ENCODE data around the gene EGFLAM. TPM values are rescaled to one million over a fixed set of nuclear protein-coding genes. Genes with fewer than 3 reads are reported as not detected.
"Not testable (repeated sequence)": the region's sequence is repeated elsewhere in the genome, so short reads cannot be mapped to it uniquely, and the experiment has no call there.

EGFLAM gene
- total and polyA plus RNA-seq, 2 donors (not counting 1 experiment from before 2014, with no cell fraction given): 0.33 to 20.0 TPM

- no peaks in the 10 kb centered on the region for H4K20me1 ChIP-seq (ENCODE audit: control insufficient read depth, extremely low read depth, insufficient read depth, low read length)
- H3K9ac ChIP-seq (ENCODE audit: insufficient read depth, low read length): no peak overlapping the region
These were observed 73.5 kb downstream of the EGFLAM start for GRCh38 chr5:38331831-38332230.

GRCh38 chr5:38333181-38333580 lies 74.8 kb downstream of the EGFLAM start:
- not testable (repeated sequence) for H4K20me1 ChIP-seq (ENCODE audit: control insufficient read depth, extremely low read depth, insufficient read depth, low read length); H3K79me2 ChIP-seq (ENCODE audit: control insufficient read depth, insufficient read depth, low read length)

More at GRCh38 chr5:38331831-38332230, 73.5 kb downstream of the EGFLAM start:
- Histone ChIP-seq H3K4me3 (replicated peaks in 1 of 4; ENCODE audit: control extremely low read depth in 1 of 4, insufficient read depth in 1 of 4, low read depth in 3 of 4, low read length in 4 of 4) (no peak overlapping the region), H3K4me1 (ENCODE audit: control insufficient read depth, extremely low read depth, insufficient read depth, low read length) (no peaks in the 10 kb centered on the region), H3K36me3 (ENCODE audit: control insufficient read depth, insufficient read depth, low read length) (no peaks in the 10 kb centered on the region), H3K4me2 (ENCODE audit: extremely low read depth, insufficient read depth, low read length) (no peak overlapping the region), H3K27ac (ENCODE audit: insufficient read depth, low read length) (no peak overlapping the region), H3K9me3 (ENCODE audit: control insufficient read depth, insufficient read depth, low read depth, low read length) (no peaks in the 10 kb centered on the region), H3K79me2 (ENCODE audit: control insufficient read depth, insufficient read depth, low read length) (no peaks in the 10 kb centered on the region), H3K27me3 (ENCODE audit: control insufficient read depth, insufficient read depth, low read length) (no peaks in the 10 kb centered on the region), H2AFZ (ENCODE audit: low read length) (no peak overlapping the region)
- no peak for DNase-seq (ENCODE audit: low read depth in 2 of 2)
- no peak for TF ChIP-seq EZH2 (IDR thresholded peaks at IDR 0.05; ENCODE audit: low read length, missing control alignments)
- no peak for TF ChIP-seq CTCF (conservative IDR thresholded peaks at IDR 0.05 in 1 of 2, IDR thresholded peaks at IDR 0.05 in 1 of 2; ENCODE audit: low read depth in 1 of 2, low read length in 2 of 2)

GRCh38 chr5:38338455-38338854 lies 80.1 kb downstream of the EGFLAM start:
- H3K27me3 ChIP-seq (ENCODE audit: control insufficient read depth, insufficient read depth, low read length): no peaks in the 10 kb centered on the region
- H3K4me3 ChIP-seq (replicated peaks in 1 of 4; ENCODE audit: control extremely low read depth in 1 of 4, insufficient read depth in 1 of 4, low read depth in 3 of 4, low read length in 4 of 4): no peak overlapping the region
- H3K36me3 ChIP-seq (ENCODE audit: control insufficient read depth, insufficient read depth, low read length): no peaks in the 10 kb centered on the region
- no peak overlapping the region for H3K9ac ChIP-seq (ENCODE audit: insufficient read depth, low read length)
- H3K27ac ChIP-seq (ENCODE audit: insufficient read depth, low read length): no peak overlapping the region
- no peak for DNase-seq (ENCODE audit: low read depth in 2 of 2)
- no peaks in the 10 kb centered on the region for H3K4me1 ChIP-seq (ENCODE audit: control insufficient read depth, extremely low read depth, insufficient read depth, low read length)
- TF ChIP-seq CTCF (conservative IDR thresholded peaks at IDR 0.05 in 1 of 2, IDR thresholded peaks at IDR 0.05 in 1 of 2; ENCODE audit: low read depth in 1 of 2, low read length in 2 of 2) (no peak), EZH2 (IDR thresholded peaks at IDR 0.05; ENCODE audit: low read length, missing control alignments) (no peak)
- H3K79me2 ChIP-seq (ENCODE audit: control insufficient read depth, insufficient read depth, low read length): no peaks in the 10 kb centered on the region
- no peak overlapping the region for H3K4me2 ChIP-seq (ENCODE audit: extremely low read depth, insufficient read depth, low read length)
- no peak overlapping the region for H2AFZ ChIP-seq (ENCODE audit: low read length)
- no peaks in the 10 kb centered on the region for H3K9me3 ChIP-seq (ENCODE audit: control insufficient read depth, insufficient read depth, low read depth, low read length)
- no peaks in the 10 kb centered on the region for H4K20me1 ChIP-seq (ENCODE audit: control insufficient read depth, extremely low read depth, insufficient read depth, low read length)

More at GRCh38 chr5:38333181-38333580, 74.8 kb downstream of the EGFLAM start:
- H3K4me3 ChIP-seq (replicated peaks in 1 of 4; ENCODE audit: control extremely low read depth in 1 of 4, insufficient read depth in 1 of 4, low read depth in 3 of 4, low read length in 4 of 4); H2AFZ ChIP-seq (ENCODE audit: low read length); H3K4me1 ChIP-seq (ENCODE audit: control insufficient read depth, extremely low read depth, insufficient read depth, low read length); H3K9me3 ChIP-seq (ENCODE audit: control insufficient read depth, insufficient read depth, low read depth, low read length); H3K27ac ChIP-seq (ENCODE audit: insufficient read depth, low read length); DNase-seq (ENCODE audit: low read depth in 2 of 2); H3K4me2 ChIP-seq (ENCODE audit: extremely low read depth, insufficient read depth, low read length); H3K27me3 ChIP-seq (ENCODE audit: control insufficient read depth, insufficient read depth, low read length); H3K9ac ChIP-seq (ENCODE audit: insufficient read depth, low read length); H3K36me3 ChIP-seq (ENCODE audit: control insufficient read depth, insufficient read depth, low read length): not testable (repeated sequence)

Data from fibroblast of lung (primary cell).